Hippocampal formation (tissue), 2 donors: ENCODE measurements around the gene CHD2.
"Not testable (repeated sequence)": the region's sequence is repeated elsewhere in the genome, so short reads cannot be mapped to it uniquely, and the experiment has no call there.

Source experiments
- DNase-seq, 2 donors: peaks; one replicate each; lab custom pipeline; 2025; lab: John Stamatoyannopoulos, UW

The CHD2 gene

GRCh38 chr15:93048759-93049161, 148.6 kb downstream of the CHD2 start:
- peak in 1 of 2 donors; percentile 7 for DNase-seq

DNA sequence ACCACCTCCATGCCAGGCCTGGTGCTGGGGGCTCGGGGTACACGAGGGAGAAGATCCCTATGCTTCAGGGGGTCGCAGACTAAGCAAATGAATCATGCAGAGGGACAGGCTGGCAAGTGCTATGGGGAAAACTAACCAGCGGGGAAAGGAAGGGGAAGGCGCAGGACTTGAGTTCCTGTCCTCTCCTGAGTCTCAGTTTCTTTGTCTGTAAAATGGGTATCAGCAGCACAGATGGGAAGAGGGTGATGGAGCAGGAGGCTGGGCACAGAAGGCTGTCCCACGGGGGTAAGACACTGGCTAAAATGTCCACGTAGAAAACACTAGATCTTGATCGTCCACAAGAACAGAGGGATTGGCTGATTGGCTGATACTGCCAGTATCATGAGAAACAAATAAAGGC, 149.1 kb downstream of the CHD2 start:
- no peak for DNase-seq

DNA sequence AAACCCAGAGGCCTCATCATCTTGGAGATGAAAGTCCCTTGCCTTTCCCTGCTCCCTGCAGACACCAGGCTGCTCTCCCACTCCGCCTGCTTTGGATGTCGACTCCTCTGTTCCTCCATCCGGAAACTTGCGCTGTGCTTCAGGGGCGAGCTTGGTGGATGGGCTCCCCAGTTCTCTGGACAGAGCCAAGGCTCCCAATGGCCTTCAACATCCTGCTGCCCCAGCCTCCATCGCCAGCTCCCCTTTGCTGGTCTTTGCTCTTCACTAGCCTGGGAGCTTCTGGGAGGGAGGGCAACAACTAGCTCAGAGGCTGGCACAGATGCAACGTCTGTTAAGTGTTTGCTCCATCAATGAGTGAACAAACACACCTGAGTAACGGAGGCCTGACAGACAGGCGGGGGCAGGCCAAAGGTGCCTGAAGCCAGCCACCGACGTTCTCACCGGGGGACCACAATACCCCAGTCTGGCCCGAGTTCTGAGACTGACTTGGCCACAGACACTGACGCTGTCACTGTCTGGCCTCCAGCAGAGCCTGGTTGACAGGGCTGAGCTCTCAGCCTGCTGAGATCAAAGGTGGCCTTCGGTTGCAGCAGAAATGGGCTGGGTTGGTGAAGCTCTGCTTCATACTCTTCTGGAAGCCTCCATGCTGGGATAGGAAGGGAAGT, 149.9 kb downstream of the CHD2 start:
- DNase-seq: no peak

- DNase-seq: no peak
These were observed 150.5 kb downstream of the CHD2 start for GRCh38 chr15:93050648-93051047.

DNA sequence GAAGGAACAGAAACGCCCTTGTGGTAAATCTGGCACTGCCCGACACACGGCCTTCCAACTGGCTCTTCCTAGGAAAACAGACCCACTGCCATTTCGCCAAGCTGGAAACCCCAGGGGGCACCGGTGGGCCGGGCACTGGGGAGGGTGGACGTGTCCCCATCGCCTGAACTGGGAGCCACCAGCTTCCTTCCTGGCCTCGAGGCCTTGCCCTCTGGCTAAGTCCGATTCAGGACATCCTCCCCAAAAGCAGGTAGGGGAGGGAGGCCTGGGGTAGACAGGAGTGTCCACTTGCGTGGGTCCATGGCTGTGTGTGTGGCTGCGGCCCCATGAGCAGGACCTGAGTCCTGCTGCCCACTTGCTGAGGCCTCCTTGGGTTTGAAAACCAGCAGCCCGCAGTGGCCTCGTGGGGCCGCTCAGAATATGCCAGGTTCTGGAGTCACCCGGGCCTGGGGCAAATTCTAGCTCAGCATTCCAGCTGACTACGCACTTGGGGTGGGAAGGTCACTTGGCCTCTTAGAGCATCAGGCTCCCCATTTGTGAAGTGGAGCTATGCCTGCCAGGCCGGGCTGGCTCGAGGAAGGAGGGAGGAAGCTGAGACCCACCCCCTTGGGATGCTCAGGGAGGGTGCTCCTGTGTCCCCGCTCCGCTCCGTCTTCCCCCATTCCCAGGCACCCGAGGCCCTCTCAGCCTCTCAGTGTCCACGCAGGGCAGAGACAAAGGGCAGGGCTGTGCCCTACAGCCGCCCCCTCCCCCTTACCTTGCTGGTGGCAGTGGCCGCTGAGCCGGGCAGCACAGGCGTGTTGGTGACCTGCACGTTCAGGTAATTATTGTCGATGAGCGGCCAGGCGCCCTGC, 151.3 kb downstream of the CHD2 start:
- DNase-seq: no peak

- DNase-seq: no peak
These were observed 152.2 kb downstream of the CHD2 start for GRCh38 chr15:93052090-93052879.

DNA sequence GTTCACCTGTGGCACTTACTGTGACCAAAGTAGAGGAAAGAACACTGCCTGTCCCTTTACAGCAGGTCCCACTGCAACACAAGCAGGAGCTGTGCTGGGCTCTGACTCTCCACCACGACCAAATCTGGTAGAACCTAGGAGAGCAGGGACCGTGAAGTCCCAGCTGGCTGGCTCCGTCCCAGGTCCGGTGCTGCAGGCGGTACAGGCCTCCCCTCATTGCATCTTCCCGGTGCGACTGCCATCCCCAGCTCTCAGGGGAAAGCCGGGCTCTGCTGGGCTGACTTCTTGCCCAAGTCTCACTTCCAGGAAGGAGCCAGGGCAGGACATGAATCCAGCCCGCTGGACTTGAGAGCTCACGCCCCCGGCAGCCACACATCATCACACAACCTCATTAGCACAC, 155.1 kb downstream of the CHD2 start:
- DNase-seq: no peak

DNA sequence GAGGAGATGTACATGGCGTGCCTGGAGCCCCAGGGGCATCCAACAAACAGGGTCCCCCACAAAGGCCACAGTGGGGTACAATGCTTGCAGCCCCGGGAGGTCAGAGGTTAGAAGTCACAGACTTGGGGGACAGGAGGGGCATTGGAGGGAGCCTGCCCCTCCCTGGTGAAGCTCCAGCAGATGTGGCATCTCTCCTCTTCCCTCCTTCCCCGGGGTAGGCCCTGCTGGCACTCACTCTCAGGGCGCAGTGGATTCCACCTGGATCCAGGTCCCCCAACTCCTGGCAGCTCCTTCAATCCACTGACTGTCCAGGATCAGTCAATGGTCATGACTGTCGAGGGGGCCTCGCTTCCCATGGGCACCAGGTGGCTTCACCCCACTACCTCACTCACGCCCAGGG, 156.7 kb downstream of the CHD2 start:
- no peak for DNase-seq

DNA sequence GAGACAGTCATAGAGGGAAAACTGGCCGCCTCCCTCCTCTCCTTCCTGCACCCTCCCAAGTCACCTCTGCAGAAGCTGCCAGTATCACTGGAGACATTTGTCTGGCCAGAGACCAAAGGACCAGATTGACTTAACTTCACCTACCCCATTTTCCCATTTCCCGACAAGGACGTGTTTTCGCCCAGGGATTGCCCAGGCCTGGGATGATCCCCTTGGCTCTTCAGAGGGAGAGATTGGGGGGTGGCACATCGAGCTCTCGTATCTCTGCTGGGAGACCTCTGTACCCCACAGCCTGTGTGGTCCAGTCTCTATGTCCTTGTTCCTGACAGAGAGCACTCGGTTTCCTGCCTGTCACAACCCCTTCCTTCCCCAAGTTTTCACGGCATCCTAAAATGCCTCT, 157.5 kb downstream of the CHD2 start:
- no peak for DNase-seq

DNA sequence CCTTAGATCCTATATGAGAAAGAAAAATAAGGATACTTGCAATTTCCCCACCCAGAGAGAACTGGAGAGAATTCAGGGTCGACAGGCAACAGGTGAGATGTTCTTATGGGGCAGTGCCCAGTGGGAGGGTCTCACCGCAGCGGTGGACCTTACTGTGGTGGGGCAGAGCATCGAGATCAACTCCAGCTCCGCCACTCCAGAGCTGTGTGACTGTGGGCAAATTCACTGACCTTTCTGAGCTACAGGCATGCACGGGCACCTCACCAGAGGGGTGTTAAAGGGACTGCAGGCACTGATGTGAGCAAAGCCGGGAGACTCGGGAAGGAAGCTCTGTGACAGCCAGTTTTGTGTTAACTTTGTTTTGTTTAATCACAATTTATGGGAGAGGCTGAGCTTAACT, 158.0 kb downstream of the CHD2 start:
- DNase-seq: no peak

DNA sequence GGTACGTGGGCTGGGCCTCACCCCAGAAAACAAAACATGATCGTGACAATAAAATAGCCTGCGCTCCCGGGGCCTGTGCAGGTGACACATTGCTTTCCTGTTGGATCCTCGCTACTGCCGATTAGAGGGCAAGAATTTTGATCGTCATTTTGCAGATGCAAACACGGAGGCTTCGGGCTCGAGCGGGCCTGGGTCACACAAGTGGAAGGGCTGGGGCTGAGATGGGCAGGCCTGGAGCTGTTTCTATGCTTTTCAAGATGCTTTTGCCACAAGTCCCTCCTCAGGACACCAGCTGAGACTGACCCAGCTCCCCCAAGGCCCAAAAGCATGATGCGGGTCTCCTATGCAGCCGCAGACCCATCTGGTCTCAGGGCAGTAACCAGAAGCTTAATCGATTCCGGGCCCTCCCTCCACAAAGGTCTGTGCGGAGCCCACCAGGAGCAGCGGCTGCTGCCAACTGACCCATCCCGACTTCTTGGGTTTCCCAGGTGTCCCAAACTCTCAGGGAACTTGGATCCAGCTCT, 158.8 kb downstream of the CHD2 start:
- no peak for DNase-seq

DNA sequence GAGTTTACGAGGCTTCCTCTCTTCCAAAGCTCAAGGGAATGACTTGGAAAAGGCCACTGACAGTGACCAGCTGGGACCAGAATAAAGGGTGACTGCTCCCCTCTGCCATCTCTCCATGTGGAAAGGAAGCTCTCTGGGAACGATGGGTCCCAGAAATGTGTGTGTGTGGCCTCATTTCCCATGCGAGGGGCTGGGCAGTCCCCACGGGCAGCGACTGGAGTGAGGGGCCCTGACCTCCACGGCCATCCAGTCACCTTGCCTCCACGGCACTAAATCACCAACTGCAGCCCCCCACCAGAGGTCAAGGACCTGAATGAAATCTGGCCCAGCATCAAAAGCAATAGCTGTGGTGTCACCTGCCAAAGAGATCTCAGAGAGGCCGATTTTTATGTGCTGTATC, 159.3 kb downstream of the CHD2 start:
- DNase-seq: no peak

- DNase-seq: no peak
These were observed 160.5 kb downstream of the CHD2 start for GRCh38 chr15:93060336-93061248.

DNA sequence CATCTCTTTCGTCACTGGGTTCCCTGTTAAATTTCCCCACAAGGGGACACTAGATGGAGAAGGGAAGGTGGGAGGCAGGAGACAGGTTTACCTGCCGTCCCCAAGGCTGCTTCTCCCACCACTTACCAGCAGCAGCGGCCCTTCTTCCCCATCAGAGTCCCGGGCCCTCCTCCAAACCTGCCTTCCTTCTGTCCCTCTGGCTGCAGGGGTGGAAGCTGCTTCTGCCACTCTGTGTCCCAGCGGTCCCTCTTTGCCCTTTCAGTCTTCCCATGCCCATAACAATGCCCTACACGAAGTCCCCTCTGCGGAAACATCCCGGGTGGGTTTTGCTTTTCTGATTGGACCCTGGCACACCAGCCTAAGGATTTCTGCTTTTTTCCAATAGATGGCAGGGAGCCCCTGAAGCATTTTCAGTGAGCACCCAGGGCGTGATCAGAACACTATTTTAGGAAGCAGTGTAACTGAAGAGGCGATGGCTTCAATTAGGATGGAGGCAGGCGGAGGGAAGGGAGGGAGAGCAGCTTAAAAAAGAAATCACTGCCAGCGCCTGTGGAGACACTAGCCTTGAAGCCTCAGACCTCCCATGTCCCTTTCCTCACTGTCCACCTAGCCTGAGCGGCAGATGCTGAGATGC, 162.6 kb downstream of the CHD2 start:
- DNase-seq: not testable (repeated sequence)

DNA sequence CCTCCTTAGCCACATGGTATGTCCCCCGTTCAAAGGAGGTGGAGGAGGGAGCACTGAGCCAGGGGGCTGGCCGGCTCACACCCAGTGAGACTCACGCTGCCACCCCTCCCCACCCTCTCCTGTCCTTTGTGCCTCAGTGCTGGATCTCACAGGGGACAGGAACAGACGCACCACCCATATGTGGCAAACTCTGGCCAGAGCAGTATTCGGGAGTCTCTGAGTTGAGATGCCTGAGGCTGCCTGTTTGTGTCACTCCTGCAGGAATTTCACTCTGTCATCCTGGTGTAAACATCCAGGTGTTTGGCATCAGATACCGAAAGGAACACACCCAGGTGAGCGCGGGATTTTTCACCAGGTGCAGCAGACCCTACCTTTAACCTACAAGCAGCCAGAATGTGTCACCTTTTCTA, 163.1 kb downstream of the CHD2 start:
- no peak for DNase-seq

- no peak for DNase-seq
These were observed 163.9 kb downstream of the CHD2 start for GRCh38 chr15:93063796-93064690.

- DNase-seq: no peak
These were observed 165.5 kb downstream of the CHD2 start for GRCh38 chr15:93065641-93066045.

GRCh38 chr15:93066224-93066681, 166.1 kb downstream of the CHD2 start:
- DNase-seq: no peak

GRCh38 chr15:93066834-93067648, 166.9 kb downstream of the CHD2 start:
- no peak for DNase-seq
